ENCODE results near the gene LRP5. TPM values are rescaled to one million over a fixed set of nuclear protein-coding genes. Genes with fewer than 3 reads are reported as not detected.
"Not testable (repeated sequence)": the region's sequence is repeated elsewhere in the genome, so short reads cannot be mapped to it uniquely, and the experiment has no call there.

Gene LRP5
- total RNA-seq, 2 experiments from 2014 or later: 2.0 to 2.9 TPM

DNA sequence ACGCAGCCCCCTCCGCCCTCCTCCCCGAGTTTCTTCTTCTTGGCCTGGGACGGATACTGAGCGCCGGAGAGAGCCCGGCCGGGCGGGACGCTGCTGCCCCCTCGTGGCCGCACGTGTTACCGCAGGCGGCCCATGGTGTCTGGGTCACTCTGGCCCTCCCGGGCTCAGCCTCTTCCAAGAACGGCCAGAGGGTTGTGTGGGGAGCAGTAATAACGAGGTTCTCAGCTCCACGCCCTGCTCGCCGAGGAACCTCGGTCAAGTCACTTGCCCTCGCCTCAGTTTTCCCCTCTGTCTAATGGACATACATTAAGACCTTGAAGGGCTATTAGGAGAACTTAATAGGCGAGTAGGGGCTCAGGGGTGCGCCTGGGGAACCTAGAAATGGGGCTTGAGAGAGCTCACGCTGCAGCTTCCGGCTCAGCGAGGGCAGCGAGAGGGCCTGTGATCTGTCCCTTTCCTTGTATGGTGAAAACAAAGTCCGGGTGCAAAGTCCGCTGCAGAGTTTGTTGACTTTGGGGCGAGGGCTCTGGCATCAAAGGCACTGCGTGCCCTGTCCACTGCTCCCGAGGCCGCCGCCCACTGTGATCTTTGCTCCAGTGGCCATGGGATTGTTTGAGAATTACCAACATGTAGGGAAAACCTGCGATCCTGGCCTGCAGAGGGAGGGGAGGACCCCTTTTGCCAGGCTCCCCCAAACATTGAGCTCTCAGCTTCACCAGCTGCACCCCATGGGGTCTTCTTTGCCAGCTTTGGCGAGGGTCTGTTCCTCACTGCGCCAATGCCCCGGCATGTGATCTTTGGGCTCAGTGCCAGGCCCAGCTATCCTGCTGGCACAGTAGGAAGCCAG, 14.4 kb upstream of the LRP5 start:
- no peaks in the 10 kb centered on the region for H3K36me3 ChIP-seq (ENCODE audit: insufficient read depth, low read length)
- DNase-seq (peak; percentile 45 to 86 (median 66)), ATAC-seq (ENCODE audit: poor library complexity) (peak; percentile 98)
- no peaks in the 10 kb centered on the region for H3K9me3 ChIP-seq (ENCODE audit: control insufficient read depth in 1 of 2, insufficient read depth in 1 of 2, low read length in 2 of 2)
- H3K4me1 Mint-ChIP-seq (ENCODE audit: low read depth): no peaks in the 10 kb centered on the region
- no peaks in the 10 kb centered on the region for H3K27me3 Mint-ChIP-seq
- no peak overlapping the region for H3K4me3 Mint-ChIP-seq
- POLR2A ChIA-PET: interaction anchor here (1.3 to 2.4 kb wide), 3 partner anchors 33 to 40 kb away, joined by 4 to 10 read pairs (median 4); no protein-coding TSS in a partner anchor
- H3K36me3 Mint-ChIP-seq (ENCODE audit: low read depth): no peaks in the 10 kb centered on the region
- no peaks in the 10 kb centered on the region for H3K27me3 ChIP-seq (ENCODE audit: control insufficient read depth in 1 of 2, insufficient read depth in 2 of 2, low read length in 2 of 2)
- no peak overlapping the region for H3K27ac Mint-ChIP-seq
- TF ChIP-seq, protein P1, sequence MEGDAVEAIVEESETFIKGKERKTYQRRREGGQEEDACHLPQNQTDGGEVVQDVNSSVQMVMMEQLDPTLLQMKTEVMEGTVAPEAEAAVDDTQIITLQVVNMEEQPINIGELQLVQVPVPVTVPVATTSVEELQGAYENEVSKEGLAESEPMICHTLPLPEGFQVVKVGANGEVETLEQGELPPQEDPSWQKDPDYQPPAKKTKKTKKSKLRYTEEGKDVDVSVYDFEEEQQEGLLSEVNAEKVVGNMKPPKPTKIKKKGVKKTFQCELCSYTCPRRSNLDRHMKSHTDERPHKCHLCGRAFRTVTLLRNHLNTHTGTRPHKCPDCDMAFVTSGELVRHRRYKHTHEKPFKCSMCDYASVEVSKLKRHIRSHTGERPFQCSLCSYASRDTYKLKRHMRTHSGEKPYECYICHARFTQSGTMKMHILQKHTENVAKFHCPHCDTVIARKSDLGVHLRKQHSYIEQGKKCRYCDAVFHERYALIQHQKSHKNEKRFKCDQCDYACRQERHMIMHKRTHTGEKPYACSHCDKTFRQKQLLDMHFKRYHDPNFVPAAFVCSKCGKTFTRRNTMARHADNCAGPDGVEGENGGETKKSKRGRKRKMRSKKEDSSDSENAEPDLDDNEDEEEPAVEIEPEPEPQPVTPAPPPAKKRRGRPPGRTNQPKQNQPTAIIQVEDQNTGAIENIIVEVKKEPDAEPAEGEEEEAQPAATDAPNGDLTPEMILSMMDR (IDR thresholded peaks at IDR 0.05): peak; percentile 95
- no peak overlapping the region for H3K4me3 ChIP-seq (ENCODE audit: low read length)
- H3K9me3 Mint-ChIP-seq: no peaks in the 10 kb centered on the region
- peaks cover 8% of the 10 kb centered on the region for H3K4me1 ChIP-seq (ENCODE audit: insufficient read depth, low read length)
- CTCF ChIA-PET: interaction anchor here (0.8 to 4.5 kb wide), 6 partner anchors 11 to 89 kb away, joined by 3 to 43 read pairs (median 8); partner anchors contain the start of gene C11orf24
- H3K27ac ChIP-seq (ENCODE audit: low read depth in 1 of 2, low read length in 2 of 2): no peak overlapping the region
- intact Hi-C loops (cut with DNase I, micrococcal nuclease): loop anchor here (1.0 to 5.0 kb wide), 6 partner anchors 27 to 149 kb away; partner anchors contain the start of gene C11orf24 (in 2 of the 2)

DNA sequence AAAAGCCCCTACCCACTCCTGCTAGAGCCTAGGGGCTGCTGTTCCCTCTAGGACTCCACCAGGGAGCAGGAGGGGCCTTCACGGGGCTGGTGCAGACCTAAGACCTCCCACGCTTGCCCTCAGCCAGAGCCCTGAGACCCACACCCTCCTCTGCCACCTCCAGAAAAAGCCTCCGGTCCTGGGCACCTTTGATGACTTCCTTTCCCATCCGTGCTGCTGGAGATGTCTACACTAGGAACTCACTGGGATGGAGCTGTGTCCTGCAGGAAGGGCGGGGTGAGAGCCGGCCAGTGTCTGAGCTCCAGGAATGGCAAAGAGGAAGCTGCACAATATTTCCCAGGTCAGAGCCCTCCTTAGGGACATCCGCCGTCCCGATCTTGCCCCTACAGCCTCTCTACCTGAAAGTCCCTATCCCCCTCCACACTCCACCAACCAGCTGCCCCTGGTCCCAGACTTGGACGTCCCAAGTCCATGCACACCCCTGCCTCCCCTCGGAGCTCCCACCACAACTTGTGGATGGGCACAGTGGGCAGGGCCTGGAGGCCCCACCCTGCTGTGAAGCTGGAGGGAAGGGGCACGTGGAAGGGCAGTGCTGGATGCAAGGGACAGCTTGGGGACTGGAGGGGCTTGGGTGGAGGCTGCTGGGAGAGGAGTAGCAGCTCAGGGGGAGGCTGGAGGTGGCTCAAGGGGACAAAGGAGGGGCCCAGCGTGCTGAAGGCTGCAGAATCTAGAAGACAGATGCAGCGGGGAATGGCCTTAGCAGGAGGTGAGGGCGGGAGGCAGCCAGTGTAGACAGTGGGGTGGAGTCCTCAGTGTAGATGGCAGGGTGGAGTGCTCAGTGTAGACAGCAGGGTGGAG, 13.5 kb upstream of the LRP5 start:
- Histone ChIP-seq H3K27ac (ENCODE audit: low read depth in 1 of 2, low read length in 2 of 2) (no peak overlapping the region), H3K9me3 (ENCODE audit: control insufficient read depth in 1 of 2, insufficient read depth in 1 of 2, low read length in 2 of 2) (peaks cover 0 to under 1% of the 10 kb centered on the region in 2 experiments), H3K4me1 (ENCODE audit: insufficient read depth, low read length) (peaks cover 8% of the 10 kb centered on the region), H3K4me3 (ENCODE audit: low read length) (no peak overlapping the region), H3K36me3 (ENCODE audit: insufficient read depth, low read length) (no peaks in the 10 kb centered on the region), H3K27me3 (ENCODE audit: control insufficient read depth in 1 of 2, insufficient read depth in 2 of 2, low read length in 2 of 2) (no peaks in the 10 kb centered on the region)
- H3K4me3 Mint-ChIP-seq: no peak overlapping the region
- DNase-seq (no peak), ATAC-seq (ENCODE audit: poor library complexity) (no peak)
- H3K4me1 Mint-ChIP-seq (ENCODE audit: low read depth): no peaks in the 10 kb centered on the region
- H3K36me3 Mint-ChIP-seq (ENCODE audit: low read depth): no peaks in the 10 kb centered on the region
- intact Hi-C loops (cut with DNase I, micrococcal nuclease): loop anchor here in 1 of 2 experiments (5.0 kb wide), 1 partner anchor 83 kb away; no protein-coding TSS in a partner anchor
- POLR2A ChIA-PET: interaction anchor here (1.3 to 2.4 kb wide), 2 partner anchors 33 to 41 kb away, joined by 4 to 10 read pairs; no protein-coding TSS in a partner anchor
- CTCF ChIA-PET: interaction anchor here (0.6 to 4.5 kb wide), 5 partner anchors 21 to 46 kb away, joined by 3 to 43 read pairs (median 6); partner anchors contain the start of gene C11orf24
- TF ChIP-seq, protein P1 (IDR thresholded peaks at IDR 0.05): no peak
- H3K27ac Mint-ChIP-seq: no peak overlapping the region
- H3K9me3 Mint-ChIP-seq: no peaks in the 10 kb centered on the region
- no peaks in the 10 kb centered on the region for H3K27me3 Mint-ChIP-seq

DNA sequence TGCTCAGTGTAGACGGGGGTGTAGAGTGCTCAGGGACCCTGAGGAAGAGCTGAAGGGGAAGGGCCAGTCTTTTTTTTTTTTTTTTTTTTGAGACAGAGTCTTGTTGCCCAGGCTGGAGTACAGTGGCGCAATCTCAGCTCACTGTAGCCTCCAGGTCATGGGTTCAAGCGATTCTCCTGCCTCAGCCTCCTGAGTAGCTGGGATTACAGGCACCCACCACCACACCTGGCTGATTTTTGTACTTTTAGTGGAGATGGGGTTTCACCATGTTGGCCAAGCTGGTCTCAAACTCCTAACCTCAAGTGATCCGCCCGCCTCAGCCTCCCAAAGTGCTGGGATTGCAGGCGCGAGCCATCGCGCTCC, 12.9 kb upstream of the LRP5 start:
- H3K27ac Mint-ChIP-seq; H3K27me3 Mint-ChIP-seq; H3K36me3 ChIP-seq (ENCODE audit: insufficient read depth, low read length); H3K9me3 ChIP-seq (ENCODE audit: control insufficient read depth in 1 of 2, insufficient read depth in 1 of 2, low read length in 2 of 2); H3K4me3 ChIP-seq (ENCODE audit: low read length); H3K27ac ChIP-seq (ENCODE audit: low read depth in 1 of 2, low read length in 2 of 2); H3K4me1 ChIP-seq (ENCODE audit: insufficient read depth, low read length); H3K27me3 ChIP-seq (ENCODE audit: control insufficient read depth in 1 of 2, insufficient read depth in 2 of 2, low read length in 2 of 2); H3K4me1 Mint-ChIP-seq (ENCODE audit: low read depth); ATAC-seq (ENCODE audit: poor library complexity); POLR2A ChIA-PET; DNase-seq; H3K36me3 Mint-ChIP-seq (ENCODE audit: low read depth); H3K4me3 Mint-ChIP-seq; H3K9me3 Mint-ChIP-seq: not testable (repeated sequence)
- CTCF ChIA-PET: interaction anchor here (0.6 kb wide), 1 partner anchor 21 kb away, joined by 3 read pairs; no protein-coding TSS in a partner anchor
- intact Hi-C loops (cut with DNase I, micrococcal nuclease): loop anchor here in 1 of 2 experiments (5.0 kb wide), 1 partner anchor 83 kb away; no protein-coding TSS in a partner anchor
